ENCODE measurements around the gene KRT38.
"Not testable (repeated sequence)": the region's sequence is repeated elsewhere in the genome, so short reads cannot be mapped to it uniquely, and the experiment has no call there.

The KRT38 gene

GRCh38 chr17:41420134-41420533 is 20.6 kb downstream of the KRT38 start:
- DNase-seq, result no peak

GRCh38 chr17:41419716-41420115 is 21.1 kb downstream of the KRT38 start:
- DNase-seq, result no peak

- DNase-seq, result no peak
Measured at GRCh38 chr17:41418116-41418860, 22.5 kb downstream of the KRT38 start.

GRCh38 chr17:41417576-41418015 is 23.2 kb downstream of the KRT38 start:
- no peak for DNase-seq

GRCh38 chr17:41417127-41417526 is 23.7 kb downstream of the KRT38 start:
- no peak for DNase-seq

GRCh38 chr17:41416479-41416878 is 24.3 kb downstream of the KRT38 start:
- no peak for DNase-seq

GRCh38 chr17:41415833-41416335 is 24.9 kb downstream of the KRT38 start:
- DNase-seq, result no peak

- DNase-seq, result no peak
Measured at GRCh38 chr17:41415411-41415810, 25.4 kb downstream of the KRT38 start.

- no peak for DNase-seq
Measured at GRCh38 chr17:41413982-41414381, 26.8 kb downstream of the KRT38 start.

- DNase-seq, result no peak
Measured at GRCh38 chr17:41413353-41413957, 27.3 kb downstream of the KRT38 start.

GRCh38 chr17:41411072-41411840 is 29.5 kb downstream of the KRT38 start:
- DNase-seq, result no peak

- DNase-seq, result no peak
Measured at GRCh38 chr17:41407226-41407625, 33.6 kb downstream of the KRT38 start.

GRCh38 chr17:41406205-41406604 is 34.6 kb downstream of the KRT38 start:
- no peak for DNase-seq

GRCh38 chr17:41404024-41404671 is 36.6 kb downstream of the KRT38 start:
- peak; percentile 6 for DNase-seq

- no peak for DNase-seq
Measured at GRCh38 chr17:41403404-41404023, 37.3 kb downstream of the KRT38 start.

- no peak for DNase-seq
Measured at GRCh38 chr17:41402161-41402560, 38.6 kb downstream of the KRT38 start.

- DNase-seq, result no peak
Measured at GRCh38 chr17:41396996-41397660, 43.7 kb downstream of the KRT38 start, which contains the start of gene KRT31. Gene KRT31, minus strand, starts transcription at chr17:41397608. Its CDS starts 69 bp downstream, at chr17:41397539.

- DNase-seq, result no peak
Measured at GRCh38 chr17:41396340-41396739, 44.4 kb downstream of the KRT38 start.

GRCh38 chr17:41395611-41396010 is 45.2 kb downstream of the KRT38 start:
- DNase-seq, result no peak

GRCh38 chr17:41395044-41395443 is 45.7 kb downstream of the KRT38 start:
- DNase-seq, result not testable (repeated sequence)

- DNase-seq, result no peak
Measured at GRCh38 chr17:41394254-41394996, 46.4 kb downstream of the KRT38 start.
